HG02610 (cell line): ENCODE results near the gene CYBC1.
A peak's percentile ranks its signal among the peaks of the same experiment; 100 is the strongest.
"Not testable (repeated sequence)": the region's sequence is repeated elsewhere in the genome, so short reads cannot be mapped to it uniquely, and the experiment has no call there.

Source experiments
- ATAC-seq: cut with Tn5 transposase; IDR thresholded peaks from one replicate; pipeline ENCODE4 v1.9.1; 2021; ENCODE audit warnings: mild to moderate bottlenecking, moderate library complexity; ENCODE audit not compliant: unreplicated experiment

Gene CYBC1

DNA sequence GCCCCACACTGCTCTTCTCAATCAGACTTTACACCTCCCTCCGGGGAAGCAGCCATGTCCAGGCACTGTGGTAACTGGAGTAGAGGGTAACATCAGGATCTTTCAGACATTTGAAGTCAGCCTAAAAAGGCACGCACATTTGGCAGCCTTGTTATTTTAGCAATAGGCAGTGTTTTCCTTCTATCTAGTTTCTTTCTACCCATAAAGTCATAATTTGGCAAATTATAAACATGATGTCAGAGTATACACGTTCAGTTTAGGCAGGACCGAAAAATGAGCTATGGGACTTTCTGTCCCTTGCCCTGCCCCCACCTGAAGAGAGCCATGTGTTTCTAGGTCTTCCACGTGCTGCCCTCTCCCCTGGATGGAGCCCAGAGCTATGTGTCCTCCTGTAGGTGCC lies 29.1 kb upstream of the CYBC1 start:
- ATAC-seq, result no peak

DNA sequence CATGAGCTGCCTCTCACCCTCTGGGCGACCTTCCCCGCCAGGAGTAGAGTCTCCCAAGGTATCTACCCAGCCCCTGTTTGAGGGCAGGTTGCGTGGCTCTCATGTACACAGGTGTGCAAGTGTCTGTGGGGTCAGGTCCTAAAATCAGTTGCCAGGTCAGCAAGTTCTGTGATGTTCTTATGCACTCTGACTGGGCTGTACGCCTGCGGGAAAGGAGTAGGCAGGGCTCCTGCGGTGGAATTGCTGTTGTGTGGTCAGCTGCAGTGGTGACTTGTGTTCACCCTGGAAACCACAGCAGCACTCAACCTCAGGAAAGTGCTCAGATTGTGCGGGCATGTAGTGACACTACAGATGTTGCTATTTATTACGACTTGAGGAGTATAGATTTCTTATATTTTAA lies 27.4 kb upstream of the CYBC1 start:
- ATAC-seq, result no peak

DNA sequence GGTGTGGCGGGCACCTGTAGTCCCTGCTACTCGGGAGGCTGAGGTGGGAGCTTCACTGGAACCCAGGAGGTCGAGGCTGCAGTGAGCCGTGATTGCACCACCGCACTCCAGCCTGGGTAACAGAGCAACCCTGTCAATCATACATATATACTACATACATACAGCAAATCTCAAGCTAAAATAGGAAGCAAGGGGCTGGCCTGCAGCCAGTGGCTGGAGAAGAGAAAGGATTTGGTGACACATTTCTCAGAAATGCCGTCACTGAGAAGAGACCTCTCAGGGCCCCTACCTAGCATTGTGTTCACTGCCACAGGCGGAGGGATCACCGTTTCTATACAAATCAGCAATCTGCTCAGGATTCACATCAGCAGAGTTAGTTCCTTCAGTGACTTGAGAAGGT lies 24.9 kb upstream of the CYBC1 start:
- no peak for ATAC-seq

DNA sequence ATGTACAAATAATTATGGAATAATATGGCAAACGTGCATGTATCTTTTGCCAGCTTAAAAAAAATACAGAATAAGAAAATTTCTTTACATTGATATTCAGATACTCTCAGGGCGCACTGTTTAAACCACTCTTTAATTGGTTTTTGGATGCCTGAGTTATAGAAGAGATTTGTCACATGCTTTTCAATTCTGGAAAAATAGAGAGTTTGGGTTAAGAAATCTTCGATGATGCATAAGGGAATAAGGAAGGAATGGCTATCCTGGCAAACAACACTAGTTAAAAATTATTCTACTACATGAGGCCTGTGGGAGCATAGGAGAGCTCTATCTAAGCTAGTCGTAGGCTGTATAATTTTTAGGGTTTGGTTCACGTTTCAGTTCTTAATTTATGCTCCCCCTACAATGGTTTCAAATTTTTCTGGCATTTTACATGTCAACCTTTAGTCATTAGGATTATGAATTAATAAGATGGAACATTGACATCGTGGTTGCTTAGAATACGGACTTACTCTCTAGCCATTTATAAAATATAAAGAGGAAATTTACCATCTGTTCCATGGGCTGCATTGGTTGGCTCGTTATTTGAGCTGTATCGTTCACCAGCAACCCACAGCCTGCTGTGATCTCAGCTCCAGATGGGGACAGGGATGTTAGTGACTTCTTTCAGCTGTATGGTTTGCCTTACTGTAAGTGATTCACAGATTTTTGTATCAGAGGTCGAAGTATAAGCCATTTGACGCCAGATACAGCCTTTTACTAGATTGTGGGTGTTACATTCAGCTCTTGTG lies 23.9 kb upstream of the CYBC1 start:
- no peak for ATAC-seq

DNA sequence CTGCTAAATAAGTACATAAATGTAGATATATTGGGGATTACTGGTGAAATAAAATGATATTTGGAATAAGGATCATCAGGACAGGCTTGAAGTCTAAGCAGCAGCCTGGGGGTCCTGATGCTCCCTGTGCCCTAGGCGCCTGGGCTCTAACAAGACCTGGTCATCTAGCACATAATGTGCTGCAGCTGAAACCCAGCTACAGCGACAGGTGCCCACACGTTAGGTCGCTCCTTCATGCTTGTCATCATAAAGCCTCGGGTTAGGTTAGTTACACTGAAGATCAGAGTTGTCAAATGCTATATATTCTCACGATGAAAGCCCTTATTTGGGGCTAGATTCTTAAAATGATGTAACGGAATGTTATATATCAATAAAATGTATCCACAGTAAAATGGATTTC lies 19.5 kb upstream of the CYBC1 start:
- ATAC-seq, result no peak

DNA sequence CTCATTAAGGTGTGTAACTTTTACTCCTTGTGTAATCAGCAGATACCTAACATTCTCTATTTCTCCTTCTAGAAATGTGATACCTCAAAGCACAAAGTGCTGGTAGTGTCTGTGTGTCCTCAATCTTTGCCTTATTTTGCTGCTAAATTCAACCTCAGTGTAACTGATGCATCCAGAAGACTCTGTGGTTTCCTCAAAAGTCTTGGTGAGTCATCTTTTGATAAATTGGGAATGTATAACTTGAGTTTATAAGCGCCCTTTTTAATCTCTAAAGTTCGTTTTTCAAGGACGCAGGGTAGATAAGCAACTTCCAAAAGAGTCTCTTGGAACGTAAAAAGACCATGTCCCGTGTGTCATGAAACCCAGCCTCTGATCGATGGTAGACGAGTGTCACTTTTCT lies 18.1 kb upstream of the CYBC1 start:
- no peak for ATAC-seq

DNA sequence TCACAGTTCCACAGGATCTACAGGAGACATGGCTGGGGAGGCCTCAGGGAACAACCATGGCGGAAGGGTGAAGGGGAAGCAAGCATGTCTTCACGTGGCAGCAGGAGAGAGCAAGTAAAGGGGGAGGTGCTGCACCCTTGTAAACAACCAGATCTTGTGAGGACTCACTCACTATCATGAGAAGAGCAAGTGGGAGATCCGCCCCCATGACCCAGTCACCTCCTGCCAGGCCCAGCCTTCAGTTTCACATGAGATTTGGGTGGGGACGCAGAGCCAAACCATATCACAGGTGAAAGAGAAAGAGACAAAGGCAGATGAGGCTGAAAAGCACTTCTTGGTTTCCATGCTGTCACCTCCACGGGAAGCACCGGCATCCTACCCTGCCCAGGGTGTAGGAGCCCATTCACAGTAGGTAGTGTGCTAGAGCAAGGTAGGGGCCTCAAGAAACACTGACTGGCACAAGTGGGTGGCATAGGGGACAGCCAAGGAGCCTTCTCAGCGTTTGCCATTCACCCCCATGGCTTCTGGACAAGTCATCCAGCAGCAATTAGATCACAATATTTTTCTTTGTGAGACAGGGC lies 14.6 kb upstream of the CYBC1 start:
- no peak for ATAC-seq

DNA sequence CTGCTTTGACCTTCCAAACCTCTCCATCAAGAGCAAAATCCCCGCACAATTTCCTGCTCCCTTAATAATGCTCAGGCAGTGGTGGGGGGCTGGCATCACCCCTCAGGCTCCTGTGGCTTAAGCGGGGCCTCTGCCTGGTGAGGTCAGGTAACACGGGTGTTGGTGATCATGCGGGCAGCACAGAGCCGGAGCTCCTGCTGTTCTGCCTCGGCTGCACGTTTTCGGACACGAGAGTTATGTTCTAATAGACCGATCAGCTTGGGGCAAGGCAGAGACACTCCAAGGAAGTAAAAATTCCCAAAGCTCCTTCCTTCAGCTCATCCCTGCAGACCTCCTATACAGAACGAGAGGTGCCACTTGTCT lies 14.0 kb upstream of the CYBC1 start:
- ATAC-seq, result no peak

DNA sequence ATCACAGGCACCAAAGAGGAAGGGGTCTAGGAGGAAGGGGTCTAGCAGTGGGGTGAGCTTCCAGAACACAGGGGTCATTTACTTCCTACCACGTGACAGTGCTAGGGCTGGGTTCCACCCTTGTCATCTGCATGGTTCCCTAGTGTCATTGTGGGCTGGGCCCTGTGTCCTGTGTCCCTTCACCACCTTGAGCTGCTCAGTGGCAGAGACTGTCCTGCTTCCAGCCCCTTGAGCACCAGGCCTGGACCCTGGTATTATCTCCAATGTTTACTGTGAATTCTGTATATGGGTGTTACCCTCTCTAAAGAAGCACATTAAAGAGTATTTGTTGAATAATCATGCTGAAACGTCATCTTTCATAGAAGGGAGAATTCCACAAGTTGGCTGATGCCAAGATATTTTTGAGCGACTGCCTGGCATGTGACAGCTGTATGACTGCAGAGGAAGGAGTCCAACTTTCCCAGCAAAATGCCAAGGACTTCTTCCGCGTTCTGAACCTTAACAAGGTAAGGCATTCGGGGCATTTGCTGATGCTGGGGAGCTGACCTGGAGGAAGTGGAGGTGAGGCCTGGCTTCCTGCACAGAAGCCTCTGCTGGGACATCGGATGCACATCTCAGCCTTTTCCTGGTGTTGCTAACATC lies 13.5 kb upstream of the CYBC1 start:
- no peak for ATAC-seq

DNA sequence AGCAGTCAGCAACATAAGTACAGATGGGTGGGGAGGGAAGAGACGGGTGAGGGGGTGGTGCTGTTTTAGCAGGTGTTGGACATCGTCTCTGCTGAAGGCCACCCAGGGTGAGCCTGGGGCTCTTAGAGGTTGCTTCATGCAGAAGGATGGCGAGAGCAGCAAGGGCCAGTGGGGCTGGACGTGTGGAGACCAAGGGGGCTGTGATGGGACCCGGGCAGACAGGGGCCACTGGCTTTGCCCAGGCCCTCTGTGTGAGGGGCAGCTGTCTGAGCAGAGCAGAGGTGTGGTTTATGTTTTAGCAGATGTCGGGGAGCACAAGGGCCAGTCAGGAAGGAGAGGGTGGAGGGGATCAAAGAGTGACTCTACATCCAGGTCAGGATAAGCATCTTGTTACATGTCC lies 12.8 kb upstream of the CYBC1 start:
- no peak for ATAC-seq

DNA sequence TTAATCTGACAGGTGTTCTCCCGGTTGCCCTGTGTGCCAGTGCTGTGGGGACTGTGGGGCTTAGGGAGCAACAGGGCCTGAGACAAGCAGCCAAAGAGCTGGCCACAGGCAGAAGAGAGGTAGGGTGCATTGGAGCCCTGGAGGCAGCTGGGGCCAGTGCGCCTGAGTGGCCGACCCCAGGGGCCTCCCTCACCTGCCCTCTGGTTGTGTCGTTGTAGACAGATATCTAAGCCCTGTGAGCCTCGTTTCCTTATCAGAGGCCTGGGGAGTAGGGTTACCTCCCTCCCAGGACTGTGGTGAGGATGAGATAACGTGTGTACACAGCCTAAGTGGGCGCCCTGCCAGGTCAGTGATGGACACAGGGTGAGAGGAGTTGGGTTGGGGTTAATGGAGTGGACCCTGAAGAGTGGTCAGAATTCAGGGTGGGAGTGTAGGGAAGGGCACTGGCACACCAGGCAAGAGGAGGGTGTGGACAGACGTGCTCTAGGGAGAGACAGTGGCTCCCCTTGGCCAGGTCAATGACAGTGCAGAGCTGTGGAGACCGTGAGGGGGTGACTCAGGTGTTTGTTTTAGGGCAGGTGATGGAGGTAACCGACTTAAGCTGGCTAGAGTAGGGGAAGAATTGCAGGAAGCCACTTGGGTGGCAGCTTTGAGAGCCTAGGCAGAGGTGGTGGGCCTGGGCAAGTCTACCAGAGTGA lies 11.4 kb upstream of the CYBC1 start:
- no peak for ATAC-seq

DNA sequence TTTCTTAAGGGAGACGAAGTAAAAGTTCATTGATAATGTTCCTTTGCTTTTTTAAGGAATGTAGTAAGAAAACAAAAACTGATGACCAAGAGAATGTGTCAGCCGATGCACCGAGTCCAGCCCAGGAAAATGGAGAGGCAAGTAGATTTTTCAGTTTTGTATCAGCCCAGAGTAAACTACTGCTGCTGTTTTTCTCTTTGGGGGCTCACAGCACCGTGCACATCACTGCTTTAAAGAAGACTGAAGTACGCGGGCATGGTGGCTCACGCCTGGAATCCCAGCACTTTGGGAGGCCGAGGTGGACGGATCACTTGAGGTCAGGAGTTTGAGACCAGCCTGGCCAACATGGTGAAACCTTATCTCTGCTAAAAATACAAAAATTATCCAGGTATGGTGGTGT lies 9.4 kb upstream of the CYBC1 start:
- not testable (repeated sequence) for ATAC-seq

DNA sequence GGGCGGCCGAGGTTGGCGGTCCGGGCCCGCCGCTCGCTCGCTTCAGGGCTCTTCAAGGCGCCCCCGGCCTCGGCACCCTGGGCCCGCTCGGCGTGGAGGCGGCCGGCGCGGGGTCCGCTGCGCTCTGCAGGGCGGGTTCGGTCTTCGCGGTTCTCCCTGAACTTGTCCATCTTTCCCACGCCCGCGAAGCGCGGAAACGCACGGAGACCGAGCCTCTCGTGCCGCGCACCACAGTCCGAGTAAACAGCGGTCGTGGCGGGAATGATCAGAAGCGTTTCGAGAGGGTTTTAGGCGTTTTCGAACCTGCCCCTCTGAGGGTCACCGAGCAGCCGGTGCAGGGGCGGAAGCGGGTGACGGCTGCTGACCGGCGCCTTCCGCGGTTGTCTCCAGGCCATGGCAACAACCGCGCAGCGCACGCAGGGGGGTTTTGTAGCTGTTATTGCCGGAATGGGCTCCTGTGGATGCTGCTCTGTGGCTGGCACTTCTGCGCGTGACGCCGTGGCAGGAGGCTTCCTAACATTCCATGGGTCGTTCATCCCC lies 8.4 kb upstream of the CYBC1 start:
- peak; percentile 26 for ATAC-seq

DNA sequence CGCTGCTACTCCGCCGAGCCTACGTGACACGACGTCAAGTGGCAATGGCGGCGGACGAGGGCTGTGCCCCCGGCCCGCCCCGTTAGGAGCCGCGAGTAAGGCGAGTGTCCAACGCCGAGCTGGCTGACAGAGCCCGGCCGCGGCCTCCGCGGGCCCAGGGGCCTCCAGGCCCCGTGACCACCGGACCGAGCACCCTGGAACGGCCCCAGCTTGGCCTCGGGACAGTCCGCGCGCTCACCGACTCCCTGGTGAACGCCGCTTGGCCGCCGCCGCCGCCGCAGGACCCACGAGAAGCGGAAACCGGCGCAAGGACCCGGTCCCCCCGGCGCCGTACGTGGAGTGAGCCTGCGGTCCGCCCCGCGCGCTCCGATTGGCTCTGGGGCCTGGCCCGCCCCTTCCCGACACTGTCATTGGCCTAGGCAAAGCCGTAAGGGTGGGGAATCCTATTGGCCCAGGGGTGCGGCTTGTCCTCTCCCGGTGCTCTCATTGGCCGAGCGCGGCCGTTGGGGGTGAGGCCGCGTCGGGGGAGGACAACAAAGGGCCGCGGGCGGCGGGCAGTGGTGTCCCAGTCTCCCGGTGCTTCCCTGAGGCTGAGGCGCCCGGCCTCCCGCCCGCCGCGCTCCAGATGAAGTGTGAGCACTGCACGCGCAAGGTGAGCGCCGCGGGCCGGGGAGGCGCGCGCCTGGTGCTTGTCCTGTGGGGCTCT lies 7.8 kb upstream of the CYBC1 start, which contains the start of gene NARF:
Gene NARF, plus strand, starts transcription at position 563 of the 706 bp plus-strand sequence. Its CDS starts 63 bp downstream, at position 626.
- ATAC-seq, result peak; percentile 94

DNA sequence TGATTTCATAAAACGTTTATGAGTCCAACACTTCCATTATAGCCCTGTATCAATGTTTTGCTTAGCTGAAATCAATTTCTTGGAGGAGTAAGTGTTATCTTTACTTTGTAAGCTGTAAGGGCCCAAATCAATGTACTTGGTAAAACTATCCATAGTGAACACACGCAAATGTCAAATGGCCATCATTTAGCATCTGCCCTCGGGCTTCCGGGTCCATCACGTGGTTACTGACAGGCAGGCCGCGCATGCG lies 7.3 kb upstream of the CYBC1 start:
- ATAC-seq, result no peak

DNA sequence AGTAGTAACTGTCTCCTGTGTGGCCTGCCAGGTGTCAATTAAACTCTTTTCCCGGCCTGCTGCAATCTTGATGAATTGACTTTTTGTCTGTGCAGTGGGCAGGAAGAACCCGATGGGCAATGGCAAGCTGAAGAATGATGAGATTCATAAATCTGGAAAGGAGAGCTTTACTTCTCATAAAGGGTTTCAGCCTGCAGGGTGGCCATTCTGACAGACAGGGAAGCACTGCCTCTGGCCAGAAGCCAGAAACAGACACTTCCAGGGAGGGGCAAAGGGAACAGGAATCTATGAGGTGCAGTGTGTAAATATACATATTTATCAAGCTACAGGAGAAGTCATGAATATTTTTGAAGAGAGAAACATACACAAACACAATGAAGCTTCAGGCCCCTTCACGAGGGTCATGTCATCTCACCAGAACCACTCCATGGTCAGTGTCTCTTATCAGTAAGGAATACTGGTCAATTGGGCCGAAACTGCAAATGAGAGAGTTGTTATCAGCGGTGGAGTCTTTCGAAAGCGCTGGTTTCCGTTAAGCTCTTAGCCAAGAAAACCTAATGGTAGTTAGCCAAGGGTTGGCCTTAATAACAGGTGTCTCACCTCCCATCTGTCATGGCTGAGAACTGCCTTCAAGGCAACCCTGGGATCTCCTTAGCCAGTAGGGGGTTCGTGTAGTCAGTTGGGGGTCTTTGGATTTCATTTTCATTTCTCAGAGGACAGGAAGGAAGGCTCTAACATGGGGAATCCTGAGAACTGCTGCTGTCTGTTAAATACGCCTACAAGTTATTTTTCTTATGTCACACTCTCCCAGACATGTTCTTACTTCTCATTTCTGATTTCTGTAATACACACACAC lies 6.7 kb upstream of the CYBC1 start:
- ATAC-seq, result no peak

DNA sequence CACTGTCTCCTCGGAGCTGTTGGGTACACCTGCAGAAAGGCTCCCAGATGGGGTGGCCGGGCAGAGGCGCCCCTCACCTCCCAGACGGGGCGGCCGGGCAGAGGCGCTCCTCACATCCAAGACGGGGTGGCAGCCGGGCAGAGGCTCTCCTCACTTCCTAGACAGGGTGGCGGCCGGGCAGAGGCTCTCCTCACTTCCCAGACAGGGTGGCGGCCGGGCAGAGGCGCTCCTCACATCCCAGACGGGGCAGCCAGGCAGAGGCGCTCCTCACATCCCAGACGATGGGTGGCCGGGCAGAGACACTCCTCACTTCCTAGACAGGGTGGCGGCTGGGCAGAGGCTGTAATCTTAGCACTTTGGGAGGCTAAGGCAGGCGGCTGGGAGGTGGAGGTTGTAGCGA lies 3.2 kb upstream of the CYBC1 start:
- not testable (repeated sequence) for ATAC-seq

DNA sequence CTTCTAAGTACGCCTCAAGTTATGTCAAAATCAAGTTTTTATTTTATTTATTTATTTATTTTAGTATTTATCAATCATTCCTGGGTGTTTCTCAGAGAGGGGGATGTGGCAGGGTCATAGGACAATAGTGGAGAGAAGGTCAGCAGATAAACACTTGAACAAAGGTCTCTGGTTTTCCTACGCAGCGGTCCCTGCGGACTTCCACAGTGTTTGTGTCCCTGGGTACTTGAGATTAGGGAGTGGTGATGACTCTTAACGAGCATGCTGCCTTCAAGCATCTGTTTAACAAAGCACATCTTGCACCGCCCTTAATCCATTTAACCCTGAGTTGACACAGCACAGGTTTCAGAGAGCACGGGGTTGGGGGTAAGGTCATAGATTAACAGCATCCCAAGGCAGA lies 2.6 kb upstream of the CYBC1 start:
- ATAC-seq, result not testable (repeated sequence)

DNA sequence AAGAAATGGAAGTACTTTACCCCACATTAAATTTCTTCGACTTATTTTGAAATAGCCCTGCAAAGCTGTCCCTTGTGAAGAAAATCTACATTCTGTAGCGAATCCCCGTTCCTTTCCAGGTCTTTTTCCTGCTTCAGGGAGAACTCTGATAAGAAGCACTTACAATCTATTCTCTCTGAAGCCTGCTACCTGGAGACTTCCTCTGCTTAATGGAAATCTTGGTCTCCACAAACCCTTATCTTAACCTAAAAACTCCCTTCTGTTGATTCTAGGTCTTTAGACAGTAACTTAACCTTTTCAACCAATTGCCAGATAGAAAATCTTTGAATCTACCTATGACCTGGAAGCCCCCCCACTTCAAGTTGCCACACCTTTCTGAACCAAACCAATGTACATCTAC lies 1.6 kb upstream of the CYBC1 start:
- no peak for ATAC-seq

DNA sequence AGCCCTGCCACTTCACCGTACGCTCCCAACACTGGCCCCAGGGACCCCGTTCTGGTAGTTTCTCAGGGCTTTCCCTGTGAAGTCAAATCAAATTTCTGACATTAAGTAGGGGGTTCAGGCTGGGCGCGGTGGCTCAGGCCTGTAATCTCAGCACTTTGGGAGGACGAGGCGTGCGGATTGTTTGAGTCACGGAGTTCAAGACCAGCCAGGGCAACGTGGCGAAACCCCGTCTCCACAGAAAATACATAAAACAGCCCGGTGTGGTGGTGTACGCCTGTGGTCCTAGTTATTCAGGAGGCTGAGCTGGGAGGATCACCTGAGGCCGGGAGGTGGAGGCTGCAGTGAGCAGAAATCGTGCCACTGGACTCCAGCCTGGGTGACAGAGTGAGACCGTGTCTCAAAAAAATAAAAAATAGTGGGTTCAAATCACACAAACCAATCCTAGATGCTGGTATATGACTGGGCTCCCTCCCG lies 632 bp downstream of the CYBC1 start:
- ATAC-seq, result no peak
